Measurements from ENCODE around the gene DNAJB8.

Gene DNAJB8

GRCh38 chr3:128469556-128469955 lies 2.9 kb upstream of the DNAJB8 start:
- TF ChIP-seq Cebpa-rat (IDR thresholded peaks at IDR 0.05) = no peak
- Histone ChIP-seq H3K27me3 (no peaks in the 10 kb centered on the region), H3K9me3 (replicated peaks in 1 of 11) (no peaks in the 10 kb centered on the region), H3K4me2 (peak overlapping the region in 8 of 11 experiments; percentile 14 to 59 (median 42); a peak in 12 of 22 replicates), H4K20me1 (peaks cover 0 to 12% (median 0%) of the 10 kb centered on the region in 11 experiments; a peak in 3 of 22 replicates), H3K36me3 (no peaks in the 10 kb centered on the region), H3K4me1 (peaks cover 8 to 17% (median 14%) of the 10 kb centered on the region in 10 experiments; a peak in 19 of 20 replicates), H3K27ac (no peak overlapping the region), H3K9ac (no peak overlapping the region), H3K4me3 (no peak overlapping the region)

GRCh38 chr3:128468791-128469527 lies 2.3 kb upstream of the DNAJB8 start:
- peaks cover 0 to 12% (median 0%) of the 10 kb centered on the region in 11 experiments; a peak in 3 of 22 replicates for H4K20me1 ChIP-seq
- no peaks in the 10 kb centered on the region for H3K9me3 ChIP-seq (replicated peaks in 1 of 11)
- peaks cover 8 to 17% (median 14%) of the 10 kb centered on the region in 10 experiments; a peak in 19 of 20 replicates for H3K4me1 ChIP-seq
- no peak overlapping the region for H3K9ac ChIP-seq
- H3K27ac ChIP-seq = no peak overlapping the region
- H3K4me2 ChIP-seq = peak overlapping the region in 8 of 11 experiments; percentile 14 to 59 (median 42); a peak in 12 of 22 replicates
- no peak for TF ChIP-seq Cebpa-rat (IDR thresholded peaks at IDR 0.05)
- H3K4me3 ChIP-seq = no peak overlapping the region
- H3K27me3 ChIP-seq = no peaks in the 10 kb centered on the region
- no peaks in the 10 kb centered on the region for H3K36me3 ChIP-seq

- Histone ChIP-seq H3K4me1 (peaks cover 8 to 15% (median 13%) of the 10 kb centered on the region in 10 experiments; a peak in 19 of 20 replicates), H3K9ac (no peak overlapping the region), H4K20me1 (peaks cover 0 to 12% (median 0%) of the 10 kb centered on the region in 11 experiments; a peak in 3 of 22 replicates), H3K4me2 (no peak overlapping the region), H3K27me3 (no peaks in the 10 kb centered on the region), H3K9me3 (replicated peaks in 1 of 11) (no peaks in the 10 kb centered on the region), H3K4me3 (no peak overlapping the region), H3K36me3 (no peaks in the 10 kb centered on the region), H3K27ac (no peak overlapping the region)
- TF ChIP-seq Cebpa-rat (IDR thresholded peaks at IDR 0.05) = no peak
Measured at GRCh38 chr3:128468285-128468790, 1.6 kb upstream of the DNAJB8 start.

- no peaks in the 10 kb centered on the region for H3K27me3 ChIP-seq
- no peak overlapping the region for H3K4me2 ChIP-seq
- H4K20me1 ChIP-seq = peaks cover 0 to 7% (median 0%) of the 10 kb centered on the region in 11 experiments; a peak in 4 of 22 replicates
- H3K27ac ChIP-seq = no peak overlapping the region
- no peak overlapping the region for H3K4me3 ChIP-seq
- H3K9ac ChIP-seq = no peak overlapping the region
- no peaks in the 10 kb centered on the region for H3K36me3 ChIP-seq
- no peak for TF ChIP-seq Cebpa-rat (IDR thresholded peaks at IDR 0.05)
- no peaks in the 10 kb centered on the region for H3K9me3 ChIP-seq (replicated peaks in 1 of 11)
- peaks cover 4 to 8% (median 6%) of the 10 kb centered on the region in 10 experiments; a peak in 16 of 20 replicates for H3K4me1 ChIP-seq
Measured at GRCh38 chr3:128464702-128465101, 2.0 kb downstream of the DNAJB8 start.

- Histone ChIP-seq H3K27ac (no peak overlapping the region), H3K27me3 (no peaks in the 10 kb centered on the region), H3K9me3 (replicated peaks in 1 of 11) (no peaks in the 10 kb centered on the region), H3K9ac (no peak overlapping the region), H3K36me3 (no peaks in the 10 kb centered on the region), H4K20me1 (peaks cover 0 to 7% (median 0%) of the 10 kb centered on the region in 11 experiments; a peak in 5 of 22 replicates), H3K4me3 (no peak overlapping the region), H3K4me1 (peaks cover 0 to 4% (median 2%) of the 10 kb centered on the region in 10 experiments; a peak in 16 of 20 replicates), H3K4me2 (no peak overlapping the region)
- TF ChIP-seq Cebpa-rat (IDR thresholded peaks at IDR 0.05) = no peak
Measured at GRCh38 chr3:128464188-128464587, 2.5 kb downstream of the DNAJB8 start.

GRCh38 chr3:128463771-128464170 lies 2.9 kb downstream of the DNAJB8 start:
- no peak overlapping the region for H3K4me3 ChIP-seq
- H3K4me2 ChIP-seq = no peak overlapping the region
- TF ChIP-seq Cebpa-rat (IDR thresholded peaks at IDR 0.05) = no peak
- no peaks in the 10 kb centered on the region for H3K27me3 ChIP-seq
- peaks cover 0 to 9% (median 0%) of the 10 kb centered on the region in 11 experiments; a peak in 5 of 22 replicates for H4K20me1 ChIP-seq
- no peaks in the 10 kb centered on the region for H3K9me3 ChIP-seq (replicated peaks in 1 of 11)
- H3K36me3 ChIP-seq = no peaks in the 10 kb centered on the region
- H3K4me1 ChIP-seq = peaks cover 0 to under 1% (median 0%) of the 10 kb centered on the region in 10 experiments; a peak in 1 of 20 replicates
- no peak overlapping the region for H3K9ac ChIP-seq
- H3K27ac ChIP-seq = no peak overlapping the region

GRCh38 chr3:128463354-128463753 lies 3.3 kb downstream of the DNAJB8 start:
- Histone ChIP-seq H3K4me3 (no peak overlapping the region), H3K36me3 (no peaks in the 10 kb centered on the region), H3K4me2 (no peak overlapping the region), H3K27me3 (no peaks in the 10 kb centered on the region), H3K27ac (no peak overlapping the region), H3K9ac (no peak overlapping the region), H3K9me3 (replicated peaks in 1 of 11) (no peaks in the 10 kb centered on the region), H3K4me1 (no peaks in the 10 kb centered on the region), H4K20me1 (peaks cover 0 to 13% (median 0%) of the 10 kb centered on the region in 11 experiments; a peak in 7 of 22 replicates)
- TF ChIP-seq Cebpa-rat (IDR thresholded peaks at IDR 0.05) = no peak

GRCh38 chr3:128462931-128463330 lies 3.8 kb downstream of the DNAJB8 start:
- Histone ChIP-seq H3K27me3 (no peaks in the 10 kb centered on the region), H4K20me1 (peaks cover 0 to 17% (median 0%) of the 10 kb centered on the region in 11 experiments; a peak in 7 of 22 replicates), H3K4me2 (no peak overlapping the region), H3K4me3 (no peak overlapping the region), H3K27ac (no peak overlapping the region), H3K9me3 (replicated peaks in 1 of 11) (no peaks in the 10 kb centered on the region), H3K36me3 (no peaks in the 10 kb centered on the region), H3K9ac (no peak overlapping the region), H3K4me1 (no peaks in the 10 kb centered on the region)
- no peak for TF ChIP-seq Cebpa-rat (IDR thresholded peaks at IDR 0.05)

- H3K9me3 ChIP-seq (replicated peaks in 1 of 11) = no peaks in the 10 kb centered on the region
- TF ChIP-seq Cebpa-rat (IDR thresholded peaks at IDR 0.05) = no peak
- no peak overlapping the region for H3K4me2 ChIP-seq
- no peak overlapping the region for H3K9ac ChIP-seq
- no peaks in the 10 kb centered on the region for H3K4me1 ChIP-seq
- no peaks in the 10 kb centered on the region for H3K27me3 ChIP-seq
- no peaks in the 10 kb centered on the region for H3K36me3 ChIP-seq
- no peak overlapping the region for H3K4me3 ChIP-seq
- no peak overlapping the region for H3K27ac ChIP-seq
- H4K20me1 ChIP-seq = peaks cover 0 to 22% (median 0%) of the 10 kb centered on the region in 11 experiments; a peak in 7 of 22 replicates
Measured at GRCh38 chr3:128462341-128462910, 4.3 kb downstream of the DNAJB8 start.

All from BLaER1 treated with 17β-estradiol and CSF1 and Interleukin-3, amounts not matched to agents 10 nM and 100 nM (cell line).